ENCODE results near the gene TTC33. TPM values are rescaled to one million over a fixed set of nuclear protein-coding genes. Genes with fewer than 3 reads are reported as not detected.

The TTC33 gene
- total and polyA plus RNA-seq, 2 of the 13 experiments (the other 11 are each of a cell fraction or from before 2014, with no cell fraction given), result 4.5 to 20.0 TPM

DNA sequence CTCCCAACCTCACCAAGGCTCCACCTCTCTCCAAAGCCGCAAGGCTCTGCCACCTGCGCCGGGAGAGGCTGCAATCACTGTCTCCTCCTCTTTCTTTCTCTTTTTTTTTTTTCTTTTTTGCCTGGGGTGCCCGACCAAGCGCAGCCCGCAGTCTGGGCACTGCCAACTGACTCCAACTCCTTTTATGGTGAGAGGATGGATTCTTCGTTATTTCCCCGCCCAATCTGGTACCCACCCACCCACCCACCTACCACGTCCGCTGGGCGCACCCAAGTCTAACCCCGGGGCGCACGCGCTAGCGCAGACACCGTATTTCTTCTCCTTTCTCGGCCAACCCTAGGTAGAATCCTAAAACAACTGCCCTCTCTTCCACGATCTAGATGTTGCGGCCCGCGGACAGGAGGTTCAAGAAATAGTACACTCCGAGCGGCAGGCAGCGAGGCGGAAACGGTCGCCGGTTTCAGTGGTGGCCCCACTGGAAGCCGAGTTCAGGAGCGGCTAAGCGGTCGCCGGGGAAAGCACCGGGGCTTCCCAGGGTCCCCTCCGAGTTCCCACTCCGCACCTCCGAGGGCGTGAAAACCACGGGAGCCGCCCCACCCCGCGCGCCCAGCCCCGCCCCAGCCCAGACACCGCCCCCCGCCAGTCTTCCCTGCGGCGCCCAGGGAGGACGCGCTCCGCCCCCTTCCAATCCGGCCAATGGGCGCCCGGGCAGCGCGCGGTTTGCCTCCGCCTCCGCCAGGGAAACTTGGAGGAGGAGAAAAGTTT is 76.4 kb downstream of the TTC33 start (continued):
- TF ChIP-seq ZNF749 (CRISPR knock-in tag; IDR thresholded peaks at IDR 0.05; ENCODE audit: borderline replicate concordance) (no peak), JDP2 (CRISPR knock-in tag; IDR thresholded peaks at IDR 0.05; ENCODE audit: borderline replicate concordance) (no peak), NFYB (CRISPR knock-in tag; IDR thresholded peaks at IDR 0.05) (peak; percentile 49), HHEX (CRISPR knock-in tag; IDR thresholded peaks at IDR 0.05) (no peak), NFIB (CRISPR knock-in tag; IDR thresholded peaks at IDR 0.05; ENCODE audit: borderline replicate concordance) (no peak), ZNF687 (CRISPR knock-in tag; IDR thresholded peaks at IDR 0.05) (no peak), POLR2G (IDR thresholded peaks at IDR 0.05; ENCODE audit: low read depth, low read length) (no peak), HNRNPK (IDR thresholded peaks at IDR 0.05; ENCODE audit: low read depth, low read length, poor library complexity, severe bottlenecking) (no peak), ZNF180 (CRISPR knock-in tag; IDR thresholded peaks at IDR 0.05; ENCODE audit: borderline replicate concordance, low read depth) (no peak), ATRX (CRISPR knock-in tag; IDR thresholded peaks at IDR 0.05; ENCODE audit: borderline replicate concordance) (no peak), ZNF234 (CRISPR knock-in tag; conservative IDR thresholded peaks at IDR 0.05) (no peak), BORCS8-MEF2B (CRISPR knock-in tag; IDR thresholded peaks at IDR 0.05) (peak; percentile 11; the same call in 1 of the 2 replicates), ZEB1 (IDR thresholded peaks at IDR 0.05; ENCODE audit: insufficient replicate concordance, low read depth) (no peak), NCOA2 (CRISPR knock-in tag; IDR thresholded peaks at IDR 0.05) (no peak), ZNF569 (CRISPR knock-in tag; IDR thresholded peaks at IDR 0.05; ENCODE audit: borderline replicate concordance) (no peak), HOXA5 (CRISPR knock-in tag; IDR thresholded peaks at IDR 0.05) (no peak), POGZ (CRISPR knock-in tag; IDR thresholded peaks at IDR 0.05) (0 out of 2 replicates have a peak, but pooled peaks have one; percentile 23), ZNF564 (CRISPR knock-in tag; IDR thresholded peaks at IDR 0.05) (no peak), E2F2 (CRISPR knock-in tag; IDR thresholded peaks at IDR 0.05; ENCODE audit: borderline replicate concordance) (no peak)
- TF ChIP-seq, protein P1, sequence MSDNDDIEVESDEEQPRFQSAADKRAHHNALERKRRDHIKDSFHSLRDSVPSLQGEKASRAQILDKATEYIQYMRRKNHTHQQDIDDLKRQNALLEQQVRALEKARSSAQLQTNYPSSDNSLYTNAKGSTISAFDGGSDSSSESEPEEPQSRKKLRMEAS (IDR thresholded peaks at IDR 0.05), result 0 out of 2 replicates have a peak, but pooled peaks have one; percentile 29
- TF ChIP-seq, protein P2, sequence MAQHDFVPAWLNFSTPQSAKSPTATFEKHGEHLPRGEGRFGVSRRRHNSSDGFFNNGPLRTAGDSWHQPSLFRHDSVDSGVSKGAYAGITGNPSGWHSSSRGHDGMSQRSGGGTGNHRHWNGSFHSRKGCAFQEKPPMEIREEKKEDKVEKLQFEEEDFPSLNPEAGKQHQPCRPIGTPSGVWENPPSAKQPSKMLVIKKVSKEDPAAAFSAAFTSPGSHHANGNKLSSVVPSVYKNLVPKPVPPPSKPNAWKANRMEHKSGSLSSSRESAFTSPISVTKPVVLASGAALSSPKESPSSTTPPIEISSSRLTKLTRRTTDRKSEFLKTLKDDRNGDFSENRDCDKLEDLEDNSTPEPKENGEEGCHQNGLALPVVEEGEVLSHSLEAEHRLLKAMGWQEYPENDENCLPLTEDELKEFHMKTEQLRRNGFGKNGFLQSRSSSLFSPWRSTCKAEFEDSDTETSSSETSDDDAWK (CRISPR knock-in tag; IDR thresholded peaks at IDR 0.05), result no peak
- TF ChIP-seq, protein P3, sequence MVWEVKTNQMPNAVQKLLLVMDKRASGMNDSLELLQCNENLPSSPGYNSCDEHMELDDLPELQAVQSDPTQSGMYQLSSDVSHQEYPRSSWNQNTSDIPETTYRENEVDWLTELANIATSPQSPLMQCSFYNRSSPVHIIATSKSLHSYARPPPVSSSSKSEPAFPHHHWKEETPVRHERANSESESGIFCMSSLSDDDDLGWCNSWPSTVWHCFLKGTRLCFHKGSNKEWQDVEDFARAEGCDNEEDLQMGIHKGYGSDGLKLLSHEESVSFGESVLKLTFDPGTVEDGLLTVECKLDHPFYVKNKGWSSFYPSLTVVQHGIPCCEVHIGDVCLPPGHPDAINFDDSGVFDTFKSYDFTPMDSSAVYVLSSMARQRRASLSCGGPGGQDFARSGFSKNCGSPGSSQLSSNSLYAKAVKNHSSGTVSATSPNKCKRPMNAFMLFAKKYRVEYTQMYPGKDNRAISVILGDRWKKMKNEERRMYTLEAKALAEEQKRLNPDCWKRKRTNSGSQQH (CRISPR knock-in tag; IDR thresholded peaks at IDR 0.05; ENCODE audit: low read depth), result no peak
